HS-27A (cell line): ENCODE results near the gene KLHL35.

Source experiments
- DNase-seq: peaks from one replicate; pipeline ENCODE4 v3.0.0-alpha.2; 2012; ENCODE audit warnings: low read depth, missing footprints

KLHL35 gene

DNA sequence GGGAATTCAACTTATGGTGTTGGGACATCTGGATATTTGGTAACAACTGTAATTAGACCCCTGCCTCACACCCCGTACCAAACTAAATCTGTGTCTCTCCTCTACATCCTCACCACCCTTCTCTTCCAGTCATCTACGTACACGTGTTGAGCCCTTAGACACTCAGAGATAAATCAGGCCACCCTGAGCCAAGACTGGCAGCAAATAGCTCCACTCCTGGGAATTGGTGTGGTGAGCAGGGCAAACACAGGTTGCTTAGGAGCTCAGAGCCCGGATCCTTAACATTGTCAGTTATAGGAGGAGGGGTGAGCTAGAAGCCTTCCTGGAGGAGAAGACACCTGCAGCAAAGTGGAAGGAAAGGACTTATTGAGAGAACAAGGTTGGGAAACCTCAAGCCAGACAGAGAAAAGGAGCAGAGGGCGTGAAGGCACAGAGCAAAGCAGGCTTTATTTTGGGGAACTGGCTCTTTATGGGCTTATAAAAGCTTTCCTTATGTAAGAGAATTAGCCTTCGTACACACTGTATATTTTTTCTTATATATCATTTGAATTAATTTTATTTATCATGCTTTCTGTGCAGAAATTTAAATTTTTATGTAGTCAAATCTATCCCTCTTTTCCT, 36.9 kb upstream of the KLHL35 start:
- DNase-seq, result no peak

GRCh38 chr11:75468534-75469340, 35.7 kb upstream of the KLHL35 start:
- DNase-seq, result no peak

DNA sequence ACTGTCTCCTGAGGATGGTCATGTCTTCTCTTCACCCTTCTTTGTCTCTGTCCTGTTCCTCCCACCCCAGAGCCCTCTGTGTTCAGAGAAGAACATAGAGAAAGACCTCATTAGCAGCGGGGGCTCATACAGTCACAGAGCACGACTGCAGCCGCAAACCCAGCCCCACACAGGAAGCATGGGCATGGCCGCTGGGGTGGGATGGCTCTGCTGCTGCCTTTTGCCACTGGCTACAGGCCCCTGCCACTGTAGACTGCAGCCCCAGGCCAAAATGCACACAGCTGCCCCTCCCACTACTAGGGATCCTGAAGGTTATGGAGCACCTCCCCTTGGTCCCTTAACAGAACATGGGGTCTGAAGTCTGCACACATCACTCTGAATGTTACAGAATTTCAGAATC, 34.9 kb upstream of the KLHL35 start:
- no peak for DNase-seq

DNA sequence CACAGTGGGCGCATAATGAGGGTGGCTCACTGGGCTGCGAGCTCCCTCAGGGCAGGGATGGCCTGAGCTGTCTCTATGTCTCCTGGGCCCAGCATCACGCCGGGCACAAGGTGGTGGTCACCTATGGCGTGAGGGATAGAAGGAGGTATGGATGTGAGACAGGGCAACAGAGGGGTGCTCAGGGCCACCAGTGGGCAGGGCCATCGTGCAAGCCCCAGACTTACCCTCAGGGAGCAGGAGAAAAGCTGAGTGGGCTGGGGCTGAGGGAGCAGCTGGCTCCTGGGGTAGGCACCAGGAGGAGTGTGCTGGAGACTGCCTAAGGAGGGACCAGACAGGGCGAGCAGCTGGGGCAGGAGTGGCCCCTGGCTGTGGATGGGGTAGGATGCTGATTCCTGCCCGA, 34.3 kb upstream of the KLHL35 start:
- no peak for DNase-seq

GRCh38 chr11:75465701-75466531, 32.9 kb upstream of the KLHL35 start:
- peak; percentile 59 for DNase-seq

DNA sequence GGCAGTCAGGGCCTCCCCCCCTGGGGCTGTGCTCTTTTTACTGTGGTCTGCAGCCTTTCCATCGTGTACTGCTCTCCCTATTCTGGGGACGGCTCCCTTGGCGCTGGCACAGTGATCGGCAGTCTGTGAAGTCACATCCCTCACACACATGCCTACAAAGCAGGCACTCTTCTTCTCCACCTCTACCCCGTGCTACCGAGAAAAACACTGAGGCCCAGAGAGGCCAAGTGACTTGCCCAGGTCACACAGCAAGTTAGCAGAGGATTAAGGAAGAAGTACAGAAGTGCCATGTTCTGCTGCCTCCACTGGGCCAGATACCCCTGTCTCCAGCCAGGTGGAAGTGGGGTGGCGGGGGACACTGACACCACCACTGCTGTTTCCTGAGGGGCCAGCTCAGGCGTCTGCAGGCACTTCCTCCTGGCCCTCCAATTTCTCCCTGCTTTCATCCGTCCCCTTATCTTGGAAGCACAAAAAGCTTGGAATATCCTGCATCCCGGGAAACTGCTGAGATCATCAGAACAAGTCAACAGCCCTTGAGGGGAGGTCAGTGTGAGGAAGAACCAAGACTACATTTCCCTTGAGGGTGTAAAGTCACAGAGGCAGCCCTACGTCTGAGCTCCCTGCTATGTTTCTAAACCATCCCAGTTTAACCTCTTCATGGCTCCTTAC, 30.2 kb upstream of the KLHL35 start:
- no peak for DNase-seq

- no peak for DNase-seq
Observed at GRCh38 chr11:75462117-75462653, 29.2 kb upstream of the KLHL35 start.

- DNase-seq, result no peak
Observed at GRCh38 chr11:75461151-75461550, 28.1 kb upstream of the KLHL35 start.

- DNase-seq, result no peak
Observed at GRCh38 chr11:75456596-75457183, 23.7 kb upstream of the KLHL35 start.

DNA sequence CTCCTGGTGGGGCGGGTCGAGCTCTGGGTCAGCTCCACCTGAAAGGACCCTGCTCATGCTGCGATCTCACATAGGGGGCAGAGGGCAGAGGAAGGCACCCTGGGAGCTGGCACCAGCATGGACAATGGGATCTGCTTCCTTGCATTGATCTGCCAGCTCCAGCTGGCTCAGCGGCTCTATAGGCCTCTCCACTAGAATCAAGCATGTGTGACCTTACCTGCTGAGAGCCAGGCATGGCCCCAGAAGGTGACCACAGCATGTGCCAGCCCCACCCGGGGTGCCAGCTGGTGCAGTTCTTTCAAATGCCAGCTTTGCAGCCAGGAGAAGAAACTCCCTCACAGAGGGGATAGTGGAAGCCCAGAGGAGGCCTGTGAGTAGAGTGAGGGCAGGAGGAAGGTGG, 22.0 kb upstream of the KLHL35 start:
- no peak for DNase-seq

DNA sequence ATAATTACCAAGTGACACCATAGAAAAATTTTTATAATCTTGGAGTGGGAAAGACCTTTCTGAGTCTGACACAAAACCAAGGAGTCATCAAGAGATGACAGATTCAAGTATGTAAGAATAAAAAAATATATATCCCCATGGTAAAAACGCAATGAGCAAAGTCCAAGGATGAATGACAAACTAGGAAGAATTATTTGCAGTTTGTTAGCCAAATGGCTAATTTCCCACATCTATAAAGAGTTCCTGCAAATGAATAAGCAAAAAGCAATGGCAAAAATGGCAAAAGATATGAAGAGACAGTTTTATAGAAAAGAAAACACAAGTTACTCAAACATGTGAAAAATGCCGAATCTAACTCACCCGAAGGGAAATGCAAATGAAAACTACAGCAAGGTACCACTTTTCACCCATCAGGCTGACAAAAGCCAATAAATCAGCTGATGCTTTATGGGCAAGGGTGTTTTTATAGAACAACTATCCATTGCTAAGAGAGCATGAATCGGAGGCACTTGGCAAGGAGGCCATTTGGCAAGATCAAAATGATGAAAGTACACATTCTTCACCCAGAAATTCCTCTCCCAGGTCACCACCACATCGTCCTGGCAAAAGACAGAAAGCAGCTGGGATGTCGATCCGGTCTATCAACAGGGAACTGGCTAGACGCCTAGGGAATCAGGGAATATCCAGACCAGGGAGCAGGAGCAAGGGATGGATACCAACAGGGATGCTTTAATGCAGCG, 21.1 kb upstream of the KLHL35 start:
- no peak for DNase-seq

DNA sequence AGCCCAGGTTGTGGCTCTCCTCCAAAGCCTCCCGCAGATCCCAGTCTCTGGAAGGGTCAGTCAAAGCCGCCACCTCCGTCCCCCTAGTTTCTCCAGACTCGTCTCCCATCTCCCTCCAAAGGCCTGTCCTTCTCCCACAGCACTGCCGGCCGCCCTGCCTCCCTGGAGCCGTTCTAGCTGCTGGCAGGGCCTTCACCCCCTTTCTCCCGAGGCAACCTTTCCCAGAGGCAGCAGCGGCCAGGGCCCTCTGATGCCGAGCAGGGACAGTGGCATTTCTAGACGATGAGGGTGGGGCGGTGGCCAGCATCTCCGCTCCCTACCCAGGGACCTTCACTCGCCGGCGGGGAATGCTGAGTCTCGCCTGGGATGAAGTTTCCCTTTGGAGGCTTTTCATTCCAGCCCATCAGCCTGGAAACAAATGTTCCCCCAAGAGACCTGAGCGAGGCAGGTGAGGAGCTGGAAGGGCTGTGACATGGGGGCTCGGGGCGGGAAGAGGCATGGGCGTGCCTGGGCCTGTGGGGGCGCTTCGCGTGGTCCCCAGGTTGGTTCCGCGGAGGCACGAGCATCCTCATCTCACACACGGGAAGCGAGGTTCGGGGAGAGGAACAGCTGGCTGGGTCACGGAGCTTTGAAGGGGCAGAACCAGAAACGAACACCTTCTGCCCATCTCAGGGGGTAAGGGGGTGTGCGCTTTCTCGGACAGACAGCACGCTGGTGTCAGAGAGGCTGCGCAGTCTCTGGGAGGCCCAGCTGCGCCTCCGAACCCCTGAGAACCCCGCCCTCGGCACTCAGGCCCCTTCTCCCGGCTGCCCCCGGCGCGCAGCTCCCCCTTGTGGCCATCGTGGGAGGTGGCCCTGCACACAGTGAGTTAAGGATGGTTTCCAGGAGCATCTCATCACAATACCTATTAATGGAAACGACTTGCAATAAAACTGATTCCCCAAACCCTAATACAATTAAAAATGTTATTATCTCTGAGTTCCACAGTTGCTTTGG, 18.1 kb upstream of the KLHL35 start:
- DNase-seq, result no peak

DNA sequence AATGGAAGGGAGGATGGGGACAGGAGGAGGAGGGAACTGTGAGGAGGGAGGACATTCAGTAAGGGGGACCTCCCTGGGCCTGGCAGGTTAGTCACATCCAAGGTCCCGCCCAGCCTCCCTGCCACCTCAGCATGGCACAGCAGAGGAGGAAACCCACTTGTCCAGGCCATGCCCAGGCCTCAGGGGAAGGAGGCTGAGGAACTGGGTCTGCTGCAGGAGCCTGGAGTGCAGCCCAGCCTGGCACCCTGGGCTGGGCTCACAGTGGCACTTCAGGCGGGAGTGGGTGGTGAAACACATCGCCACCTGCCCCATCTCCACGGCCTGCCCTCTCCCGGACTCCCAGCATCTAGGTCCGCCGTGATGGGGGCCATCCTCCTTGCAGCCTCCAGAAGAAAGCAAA, 17.2 kb upstream of the KLHL35 start:
- DNase-seq, result no peak

- DNase-seq, result no peak
Observed at GRCh38 chr11:75449776-75450175, 16.8 kb upstream of the KLHL35 start.

DNA sequence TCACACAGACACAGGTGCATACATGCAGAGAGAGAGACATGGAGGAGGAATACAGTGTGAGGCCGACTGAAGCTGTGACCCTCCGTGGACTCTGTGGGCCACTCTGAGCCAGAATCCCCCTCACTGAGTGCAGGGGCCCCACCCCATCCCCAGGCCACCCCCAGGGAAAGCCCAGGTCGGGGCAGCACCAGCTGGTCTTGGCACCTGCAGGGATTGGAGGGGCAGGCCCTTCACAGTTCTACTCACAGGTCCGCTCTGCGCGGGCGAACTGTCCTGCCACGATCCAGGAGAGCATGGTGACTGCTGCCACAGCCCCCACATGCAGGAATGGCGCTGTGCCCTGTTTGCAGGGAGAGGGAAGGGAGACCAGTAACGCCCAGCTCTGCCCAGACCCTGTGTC, 16.3 kb upstream of the KLHL35 start:
- no peak for DNase-seq

DNA sequence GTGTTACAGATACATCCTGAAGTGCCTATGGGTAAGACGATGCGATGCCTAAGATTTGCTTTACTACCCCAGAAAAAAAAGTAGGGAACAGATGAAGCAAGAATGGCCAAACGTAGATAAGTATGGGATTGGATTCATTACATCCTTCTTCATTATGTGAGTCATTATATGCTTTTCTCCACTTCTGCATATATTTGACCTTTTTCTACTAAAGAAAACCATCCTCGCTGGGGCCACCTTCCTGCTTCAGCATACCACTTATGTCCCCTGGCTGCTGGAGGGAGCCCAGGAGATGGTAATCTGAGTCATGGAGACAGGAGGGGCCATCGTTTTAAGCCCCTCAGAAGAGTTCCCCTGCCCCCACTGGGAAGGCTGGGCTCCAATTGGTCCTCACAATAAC, 14.4 kb upstream of the KLHL35 start:
- DNase-seq, result no peak

GRCh38 chr11:75445315-75445953, 12.4 kb upstream of the KLHL35 start:
- no peak for DNase-seq

- no peak for DNase-seq
Observed at GRCh38 chr11:75443043-75443442, 10.0 kb upstream of the KLHL35 start.
